CD14-positive monocyte (primary cell): ENCODE measurements around the gene MCL1. TPM values are rescaled to one million over a fixed set of nuclear protein-coding genes. Genes with fewer than 3 reads are reported as not detected.

Source experiments
- DNase-seq, 3 donors: peaks; one replicate each; pipeline ENCODE4 v3.0.0-alpha.2; 2011 to 2022
- H2AFZ ChIP-seq: 2 replicates; pipeline ENCODE4 v1.6.0; 2012; ENCODE audit warnings: mild to moderate bottlenecking, low read depth, low read length, inconsistent platforms; ENCODE audit not compliant: insufficient read depth, poor library complexity, severe bottlenecking
- H3K27ac ChIP-seq, 2 donors: 1 replicate in 1 of 2; 2 replicates in 1 of 2; pipeline ENCODE4 v1.5.1; 2012 to 2013; ENCODE audit warnings: low read length in 2 of 2, control low read depth in 1 of 2, inconsistent platforms in 1 of 2, low read depth in 1 of 2, mild to moderate bottlenecking in 1 of 2
- H3K27me3 ChIP-seq, 2 donors: one replicate each; pipeline versions ENCODE4 v1.6.0 to v1.6.1; 2011 to 2013; ENCODE audit warnings: low read length in 2 of 2; ENCODE audit not compliant: control insufficient read depth in 2 of 2, insufficient read depth in 2 of 2
- H3K36me3 ChIP-seq, 2 donors: replicated peaks in 1 of 2; 1 replicate in 1 of 2; 2 replicates in 1 of 2; pipeline versions ENCODE4 v1.5.1 to v1.6.1; 2012 to 2013; ENCODE audit warnings: low read length in 2 of 2, control low read depth in 1 of 2, inconsistent platforms in 1 of 2, mild to moderate bottlenecking in 1 of 2; ENCODE audit not compliant: insufficient read depth in 2 of 2, control insufficient read depth in 1 of 2
- H3K4me1 ChIP-seq, 2 donors: 1 replicate in 1 of 2; 2 replicates in 1 of 2; pipeline versions ENCODE4 v1.5.1 to v1.6.1; 2012 to 2013; ENCODE audit warnings: low read length in 2 of 2, control low read depth in 1 of 2, inconsistent platforms in 1 of 2, mild to moderate bottlenecking in 1 of 2, moderate library complexity in 1 of 2; ENCODE audit not compliant: insufficient read depth in 2 of 2, control insufficient read depth in 1 of 2
- H3K4me2 ChIP-seq: replicated peaks from 2 replicates; pipeline ENCODE3; 2012; ENCODE audit warnings: low read length, moderate library complexity, mild to moderate bottlenecking; ENCODE audit not compliant: poor library complexity, severe bottlenecking; ENCODE audit errors: extremely low read depth
- H3K4me3 ChIP-seq, 3 experiments: fragments of 200-600 bp in 1 of 3; sonication (generic) in 1 of 3; replicated peaks in 1 of 3; 1 replicate in 2 of 3; 2 replicates in 1 of 3; pipeline ENCODE4 v1.5.1; 2011 to 2013; ENCODE audit warnings: low read length in 3 of 3, mild to moderate bottlenecking in 3 of 3, control low read depth in 2 of 3, low read depth in 2 of 3, inconsistent platforms in 1 of 3, moderate library complexity in 1 of 3
- H3K79me2 ChIP-seq: 2 replicates; pipeline ENCODE4 v1.6.0; 2012; ENCODE audit warnings: mild to moderate bottlenecking, control low read depth, inconsistent platforms, low read length, moderate library complexity; ENCODE audit not compliant: insufficient read depth
- H3K9ac ChIP-seq: 2 replicates; pipeline ENCODE4 v1.6.0; 2017; ENCODE audit warnings: low read length, mild to moderate bottlenecking; ENCODE audit not compliant: insufficient read depth, poor library complexity, severe bottlenecking
- H3K9me3 ChIP-seq, 2 donors: replicated peaks in 1 of 2; 1 replicate in 1 of 2; 2 replicates in 1 of 2; pipeline versions ENCODE4 v1.5.1 to v1.6.1; 2012 to 2013; ENCODE audit warnings: low read length in 2 of 2, control low read depth in 1 of 2; ENCODE audit not compliant: control insufficient read depth in 1 of 2, insufficient read depth in 1 of 2
- H4K20me1 ChIP-seq: 2 replicates; pipeline ENCODE4 v1.6.0; 2012; ENCODE audit warnings: mild to moderate bottlenecking, low read length, control low read depth, moderate library complexity; ENCODE audit not compliant: insufficient read depth
- H3K27ac Mint-ChIP-seq, 7 donors: one replicate each; pipeline ENCODE4 v1.8.0; 2020; ENCODE audit warnings: mild to moderate bottlenecking in 7 of 7, mixed read lengths in 7 of 7, moderate library complexity in 6 of 7, inconsistent platforms in 2 of 7
- H3K27me3 Mint-ChIP-seq, 3 donors: one replicate each; pipeline ENCODE4 v1.8.0; 2021 to 2022; ENCODE audit warnings: low read depth in 3 of 3, mild to moderate bottlenecking in 3 of 3, mixed read lengths in 3 of 3, moderate library complexity in 3 of 3, inconsistent platforms in 1 of 3
- H3K36me3 Mint-ChIP-seq, 2 donors: one replicate each; pipeline ENCODE4 v1.8.0; 2020; ENCODE audit warnings: mixed read lengths in 2 of 2, inconsistent platforms in 1 of 2, mild to moderate bottlenecking in 1 of 2
- H3K4me1 Mint-ChIP-seq: one replicate; pipeline ENCODE4 v1.8.0; 2020; ENCODE audit warnings: mild to moderate bottlenecking, mixed read lengths
- H3K4me3 Mint-ChIP-seq, 2 donors: one replicate each; pipeline ENCODE4 v1.8.0; 2020; ENCODE audit warnings: mild to moderate bottlenecking in 2 of 2, mixed read lengths in 2 of 2, moderate library complexity in 1 of 2
- H3K9me3 Mint-ChIP-seq, 7 donors: one replicate each; pipeline ENCODE4 v1.8.0; 2020 to 2022; ENCODE audit warnings: mixed read lengths in 7 of 7, mild to moderate bottlenecking in 6 of 7, moderate library complexity in 6 of 7, inconsistent platforms in 2 of 7
- WGBS: methylation state at CpG from one replicate; pipeline ENCODE4 v1.1.5; 2013; ENCODE audit warnings: missing lambda C conversion rate; ENCODE audit not compliant: insufficient coverage; 5-methylcytosine and 5-hydroxymethylcytosine counted together
- intact Hi-C, 2 donors: fragments of 100-400 bp; cut with micrococcal nuclease; formaldehyde crosslinking; loops; one replicate each; pipeline versions ENCODE4 v1.15.0 to v1.15.1; 2023
- polyA plus RNA-seq, 3 donors: library from polyadenylated mRNA; depleted of rRNA in 1 of 3; unstranded in 2 of 3; stranded (reverse) in 1 of 3; fragments of 300-500 nt in 2 of 3; fragments of >200 nt in 1 of 3; fragmentation: Illumina TruSeq in 2 of 3; gene quantifications; 1 replicate in 2 of 3; 2 replicates in 1 of 3; pipeline ENCODE4 v1.2.3, GENCODE V29; 2012 to 2021
- TF ChIP-seq, protein P1 (sequence below): fragments of 200-600 bp; IDR thresholded peaks from one replicate; pipeline ENCODE4 v1.8.0; 2022; ENCODE audit warnings: antibody characterized with exemption, mild to moderate bottlenecking

The MCL1 gene
- polyA plus RNA-seq, 3 donors: 287 to 2,076 (median 301) TPM

DNA sequence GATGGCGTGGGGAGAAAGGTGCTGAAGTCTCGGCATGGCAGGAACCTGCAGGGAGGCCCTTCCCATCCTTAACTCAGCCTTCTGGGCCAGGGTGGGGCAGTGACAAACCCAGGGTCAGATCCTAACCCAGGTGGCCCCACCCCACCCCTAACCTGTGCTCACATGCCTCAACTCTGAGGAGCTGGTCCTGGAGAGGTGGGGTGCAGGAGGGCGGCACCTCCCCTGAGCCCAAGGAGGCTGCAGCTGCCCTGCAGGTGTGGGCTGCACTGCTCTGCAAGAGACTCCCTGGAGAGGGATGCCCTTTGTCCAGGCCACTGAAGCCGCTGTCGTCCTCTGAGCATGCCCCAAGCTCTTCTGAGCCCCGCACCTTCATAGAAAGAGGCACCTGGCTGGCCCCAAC lies 45.4 kb downstream of the MCL1 start:
- TF ChIP-seq, protein P1, sequence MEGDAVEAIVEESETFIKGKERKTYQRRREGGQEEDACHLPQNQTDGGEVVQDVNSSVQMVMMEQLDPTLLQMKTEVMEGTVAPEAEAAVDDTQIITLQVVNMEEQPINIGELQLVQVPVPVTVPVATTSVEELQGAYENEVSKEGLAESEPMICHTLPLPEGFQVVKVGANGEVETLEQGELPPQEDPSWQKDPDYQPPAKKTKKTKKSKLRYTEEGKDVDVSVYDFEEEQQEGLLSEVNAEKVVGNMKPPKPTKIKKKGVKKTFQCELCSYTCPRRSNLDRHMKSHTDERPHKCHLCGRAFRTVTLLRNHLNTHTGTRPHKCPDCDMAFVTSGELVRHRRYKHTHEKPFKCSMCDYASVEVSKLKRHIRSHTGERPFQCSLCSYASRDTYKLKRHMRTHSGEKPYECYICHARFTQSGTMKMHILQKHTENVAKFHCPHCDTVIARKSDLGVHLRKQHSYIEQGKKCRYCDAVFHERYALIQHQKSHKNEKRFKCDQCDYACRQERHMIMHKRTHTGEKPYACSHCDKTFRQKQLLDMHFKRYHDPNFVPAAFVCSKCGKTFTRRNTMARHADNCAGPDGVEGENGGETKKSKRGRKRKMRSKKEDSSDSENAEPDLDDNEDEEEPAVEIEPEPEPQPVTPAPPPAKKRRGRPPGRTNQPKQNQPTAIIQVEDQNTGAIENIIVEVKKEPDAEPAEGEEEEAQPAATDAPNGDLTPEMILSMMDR: no peak
- H3K27ac Mint-ChIP-seq: no peak overlapping the region
- no peak overlapping the region for H3K4me3 Mint-ChIP-seq
- H2AFZ ChIP-seq: no peak overlapping the region
- no peaks in the 10 kb centered on the region for H3K36me3 ChIP-seq
- H3K9ac ChIP-seq: no peak overlapping the region
- no peak overlapping the region for H3K4me3 ChIP-seq
- H4K20me1 ChIP-seq: no peaks in the 10 kb centered on the region
- H3K4me2 ChIP-seq: no peak overlapping the region
- WGBS: 98% methylated on average over 4 of the region's 6 CpGs
- H3K36me3 Mint-ChIP-seq: no peaks in the 10 kb centered on the region
- H3K9me3 Mint-ChIP-seq: peaks cover 0 to 1% (median 0%) of the 10 kb centered on the region in 7 donors
- DNase-seq: no peak
- H3K27ac ChIP-seq: no peak overlapping the region
- H3K4me1 ChIP-seq: no peaks in the 10 kb centered on the region
- H3K4me1 Mint-ChIP-seq: peaks cover 9% of the 10 kb centered on the region
- H3K79me2 ChIP-seq: no peaks in the 10 kb centered on the region
- H3K9me3 ChIP-seq: no peaks in the 10 kb centered on the region
- no peaks in the 10 kb centered on the region for H3K27me3 ChIP-seq
- intact Hi-C loops: loop anchor here in 1 of 2 donors (5.0 kb wide), 1 partner anchor 67 kb away; no protein-coding TSS in a partner anchor
- H3K27me3 Mint-ChIP-seq: peaks cover 0 to 2% (median 0%) of the 10 kb centered on the region in 3 donors

DNA sequence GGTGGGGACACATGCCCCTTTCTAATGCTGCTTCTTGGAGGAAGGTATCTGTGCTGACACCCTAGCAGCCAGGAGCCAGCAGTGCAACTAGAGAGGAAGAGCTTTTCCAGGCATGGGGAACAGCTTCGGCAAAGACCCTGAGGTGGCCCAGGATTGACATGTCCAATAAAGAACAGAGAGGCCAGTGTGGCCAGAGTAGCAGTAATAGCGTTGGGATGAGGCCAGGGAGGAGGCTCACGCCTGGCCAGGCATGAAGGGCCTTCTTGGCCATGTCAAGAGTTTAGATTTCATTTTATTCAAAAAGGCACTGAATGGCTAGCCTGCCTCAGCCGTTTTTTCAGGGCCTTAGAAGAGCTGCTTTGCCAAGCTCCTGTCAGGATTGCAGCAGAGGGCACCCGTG lies 46.5 kb downstream of the MCL1 start:
- H3K4me2 ChIP-seq: no peak overlapping the region
- no peak overlapping the region for H2AFZ ChIP-seq
- no peaks in the 10 kb centered on the region for H3K36me3 ChIP-seq
- H3K4me1 ChIP-seq: no peaks in the 10 kb centered on the region
- H3K9me3 Mint-ChIP-seq: peaks cover 0 to 1% (median 0%) of the 10 kb centered on the region in 7 donors
- no peaks in the 10 kb centered on the region for H3K79me2 ChIP-seq
- TF ChIP-seq, protein P1: peak; percentile 56
- H3K4me1 Mint-ChIP-seq: peaks cover 5% of the 10 kb centered on the region
- no peak for DNase-seq
- no peak overlapping the region for H3K27ac ChIP-seq
- H4K20me1 ChIP-seq: no peaks in the 10 kb centered on the region
- no peak overlapping the region for H3K4me3 Mint-ChIP-seq
- no peaks in the 10 kb centered on the region for H3K36me3 Mint-ChIP-seq
- H3K27me3 ChIP-seq: no peaks in the 10 kb centered on the region
- peaks cover 0 to 2% (median 0%) of the 10 kb centered on the region in 3 donors for H3K27me3 Mint-ChIP-seq
- intact Hi-C loops: loop anchor here in 1 of 2 donors (5.0 kb wide), 1 partner anchor 66 kb away; no protein-coding TSS in a partner anchor
- H3K9me3 ChIP-seq: no peaks in the 10 kb centered on the region
- H3K4me3 ChIP-seq: no peak overlapping the region
- peak overlapping the region in 1 of 7 donors; percentile 34 for H3K27ac Mint-ChIP-seq
- WGBS: 76% methylated on average over 5 of the region's 5 CpGs
- H3K9ac ChIP-seq: no peak overlapping the region
